HT-29 (cell line): ENCODE results near the gene RAMP1. TPM values are rescaled to one million over a fixed set of nuclear protein-coding genes. Genes with fewer than 3 reads are reported as not detected.

Experiments
- DNase-seq: peaks from one replicate; pipeline ENCODE4 v3.0.0-alpha.2; 2015; ENCODE audit warnings: low spot score
- total RNA-seq: library from RNA; depleted of rRNA; stranded (reverse); fragments of >200 nt; shearing (Covaris generic); gene quantifications from 2 replicates; pipeline ENCODE4 v1.2.3, GENCODE V29; 2014

Gene RAMP1
- total RNA-seq, 1 experiment from 2014 or later, result 56.0 TPM

DNA sequence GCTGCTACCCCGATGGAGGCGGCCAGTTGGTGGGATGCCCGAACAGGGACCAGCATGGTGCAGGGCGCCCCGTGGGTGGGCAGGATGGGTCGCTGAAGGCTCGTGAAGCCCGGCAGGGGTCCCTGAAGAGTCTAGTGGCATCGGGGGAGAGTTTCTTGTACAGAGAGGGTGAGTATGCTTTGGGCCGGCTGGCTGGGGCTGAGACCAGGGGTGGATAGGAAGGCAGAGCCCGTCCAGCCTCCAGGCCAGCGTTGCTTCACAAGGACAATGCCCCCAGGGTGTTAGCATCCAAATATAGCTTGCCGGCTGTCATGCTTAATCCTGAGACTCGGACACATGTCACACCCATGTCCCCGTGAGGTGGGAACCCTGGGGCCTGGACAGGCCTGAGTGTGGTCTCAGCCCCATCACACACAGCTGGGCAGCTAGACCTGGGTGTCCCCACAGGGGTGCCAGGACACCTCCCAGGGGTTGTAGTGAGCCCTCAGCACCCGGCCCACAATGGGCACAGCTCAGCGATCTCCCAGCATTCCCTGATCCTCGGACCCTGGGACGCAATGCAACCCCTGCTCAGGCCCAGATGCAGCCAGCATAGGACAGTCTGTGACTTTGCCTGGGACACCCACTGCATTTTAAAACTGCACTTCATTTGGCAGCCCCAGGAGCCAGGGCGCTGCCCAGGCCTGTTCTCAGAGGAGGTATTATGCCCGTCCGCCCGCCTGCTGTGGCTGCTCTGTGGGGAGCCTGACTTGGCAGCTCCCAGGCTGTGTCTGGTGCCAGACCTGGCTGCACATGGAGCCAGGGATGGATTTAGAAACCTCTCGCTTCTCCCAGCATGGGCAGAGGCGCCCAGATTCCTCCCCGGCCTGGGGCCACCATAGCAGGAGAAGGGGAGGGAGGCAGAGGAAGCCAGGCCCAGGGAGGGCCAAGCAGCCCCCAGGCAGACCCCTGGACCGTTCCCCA is 36.4 kb downstream of the RAMP1 start:
- DNase-seq, result no peak

DNA sequence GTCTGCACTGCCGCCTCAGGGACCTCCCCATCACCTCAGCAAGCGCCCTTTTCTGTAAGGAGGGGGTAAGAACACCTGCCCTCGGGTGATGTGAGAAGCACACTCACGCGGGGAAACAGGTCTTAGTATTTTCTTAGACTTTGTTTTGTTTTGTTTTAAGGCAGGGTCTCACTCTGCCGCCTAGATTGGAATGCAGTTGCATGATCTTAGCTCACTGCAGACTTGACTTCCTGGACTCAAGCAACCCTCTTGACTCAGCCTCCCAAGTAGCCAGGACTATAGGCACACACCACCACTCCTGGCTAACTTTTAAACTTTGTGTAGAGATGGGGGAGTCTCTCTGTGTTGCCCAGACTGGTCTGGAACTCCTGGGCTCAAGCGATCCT is 37.1 kb downstream of the RAMP1 start:
- no peak for DNase-seq

DNA sequence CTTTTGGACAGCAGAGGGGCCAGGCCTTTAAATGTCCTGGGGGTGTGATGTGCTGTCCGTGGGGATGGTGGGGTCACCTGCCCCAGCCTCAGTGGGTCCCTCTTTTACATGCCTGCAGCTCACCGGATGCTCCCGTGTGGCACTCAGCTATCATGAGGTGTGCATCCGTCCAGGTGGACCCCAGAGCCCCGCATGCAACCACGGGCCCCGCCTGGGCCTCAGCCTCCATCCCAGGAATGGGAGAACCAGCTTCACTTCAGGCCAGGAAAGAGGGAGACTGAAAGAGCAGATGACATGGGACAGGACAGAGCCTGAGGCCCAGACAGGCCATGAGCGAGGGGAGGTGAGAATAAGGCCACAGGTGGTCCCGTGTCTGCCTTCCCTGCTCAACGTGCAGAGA is 37.5 kb downstream of the RAMP1 start:
- no peak for DNase-seq

DNA sequence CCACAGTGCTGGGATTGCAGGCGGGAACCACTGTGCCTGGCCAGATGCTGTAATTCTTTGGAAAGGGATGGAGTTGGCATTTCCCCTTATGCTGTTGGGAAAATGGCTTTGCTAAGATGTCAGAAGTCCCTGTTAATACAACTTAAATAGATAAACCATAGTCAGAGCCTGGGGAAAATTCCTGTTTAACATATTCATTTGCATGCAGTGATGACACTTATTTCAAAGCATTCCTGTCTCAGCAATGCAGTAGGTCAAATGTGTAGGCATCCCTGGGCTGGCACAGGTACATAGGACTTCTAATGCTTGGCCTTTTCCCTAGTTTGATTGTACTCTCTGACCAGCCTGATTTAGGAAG is 38.6 kb downstream of the RAMP1 start:
- DNase-seq, result no peak

DNA sequence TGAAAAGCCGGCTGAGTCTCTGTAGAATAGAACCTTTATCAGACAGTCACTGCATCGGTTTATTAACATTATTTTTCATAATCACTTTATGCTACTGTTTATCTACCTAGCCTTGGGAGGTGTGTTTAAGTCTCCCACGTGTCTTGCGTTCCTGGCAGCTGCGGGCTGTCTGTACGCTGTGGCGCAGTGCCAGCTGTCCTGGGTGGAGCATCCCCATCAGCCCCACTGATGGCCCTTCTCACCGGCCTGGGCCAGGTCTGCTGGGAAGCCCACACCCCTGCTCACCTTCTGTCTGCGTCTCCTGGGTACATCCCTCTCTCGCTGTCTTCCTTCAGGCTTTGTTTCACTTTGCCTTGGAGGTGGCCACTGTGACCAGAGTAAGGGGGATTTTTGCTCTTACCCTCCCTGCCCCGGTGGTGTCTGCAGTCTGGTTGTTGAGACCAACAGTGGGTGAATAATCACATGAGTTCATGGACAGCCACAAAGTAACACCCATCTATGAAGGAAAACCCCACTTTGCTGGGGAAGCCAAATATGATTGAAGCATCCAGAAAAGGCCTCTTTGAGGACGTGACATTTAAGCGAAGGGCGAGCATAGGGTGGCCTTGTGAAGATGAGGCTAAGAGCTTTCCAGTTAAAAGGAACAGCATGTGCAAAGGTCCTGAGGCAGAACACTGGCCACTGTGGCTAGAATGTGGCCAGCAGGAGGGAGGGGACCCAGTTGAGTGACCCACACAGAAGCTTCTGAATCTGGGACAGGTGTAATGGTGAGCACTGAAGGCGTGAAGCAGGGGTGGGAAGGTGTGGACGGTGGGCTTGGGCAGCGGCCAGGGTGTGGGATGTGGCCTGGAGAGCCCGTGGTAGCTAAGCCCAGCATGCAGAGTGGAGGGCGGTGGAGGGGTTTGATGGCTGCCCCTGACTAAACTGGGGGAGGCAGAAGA is 41.7 kb downstream of the RAMP1 start:
- DNase-seq, result peak; percentile 7

DNA sequence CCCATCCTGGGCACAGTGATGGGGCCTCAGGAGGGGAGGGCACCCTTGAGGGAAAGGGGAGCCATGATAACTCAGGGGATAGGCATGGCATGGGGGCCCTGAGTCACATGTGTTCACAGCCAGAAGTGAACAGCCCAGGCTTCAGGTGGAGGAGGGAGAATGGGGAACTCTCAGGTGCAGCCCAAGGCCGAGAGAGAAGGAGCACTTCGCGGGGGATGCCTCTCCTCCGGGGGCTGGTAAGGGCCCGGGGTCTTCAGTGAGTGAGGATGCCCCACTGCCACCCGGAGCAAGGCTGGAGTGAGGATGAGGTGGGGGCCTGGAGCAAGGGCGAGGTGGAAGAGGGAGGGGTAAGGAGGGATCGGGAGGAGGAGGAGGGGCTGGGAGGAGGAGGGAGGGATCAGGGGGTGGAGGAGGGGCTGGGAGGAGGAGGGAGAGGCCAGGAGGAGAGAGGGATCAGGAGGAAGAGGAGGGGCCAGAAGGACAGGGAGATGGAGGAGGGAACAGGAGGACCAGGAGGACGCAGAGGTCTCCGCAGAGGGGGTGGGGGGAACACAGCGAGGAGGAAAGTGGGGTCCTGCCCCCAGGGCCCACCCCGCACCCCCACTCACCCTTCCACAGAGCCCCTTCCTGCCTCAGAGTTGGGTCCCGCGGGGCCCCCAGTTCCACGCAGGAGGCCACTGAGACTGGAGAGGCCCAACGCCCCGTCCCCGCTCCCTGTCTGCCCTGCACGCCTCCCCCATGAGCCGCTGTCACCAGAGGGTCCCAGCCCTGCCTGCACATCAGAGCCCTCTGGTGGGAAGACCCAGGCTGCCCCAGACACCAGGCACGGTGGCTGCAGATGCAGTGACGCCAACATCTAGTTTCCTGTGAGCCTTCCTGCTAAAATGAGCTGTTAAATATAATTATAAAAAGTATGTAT is 42.8 kb downstream of the RAMP1 start:
- DNase-seq, result no peak

DNA sequence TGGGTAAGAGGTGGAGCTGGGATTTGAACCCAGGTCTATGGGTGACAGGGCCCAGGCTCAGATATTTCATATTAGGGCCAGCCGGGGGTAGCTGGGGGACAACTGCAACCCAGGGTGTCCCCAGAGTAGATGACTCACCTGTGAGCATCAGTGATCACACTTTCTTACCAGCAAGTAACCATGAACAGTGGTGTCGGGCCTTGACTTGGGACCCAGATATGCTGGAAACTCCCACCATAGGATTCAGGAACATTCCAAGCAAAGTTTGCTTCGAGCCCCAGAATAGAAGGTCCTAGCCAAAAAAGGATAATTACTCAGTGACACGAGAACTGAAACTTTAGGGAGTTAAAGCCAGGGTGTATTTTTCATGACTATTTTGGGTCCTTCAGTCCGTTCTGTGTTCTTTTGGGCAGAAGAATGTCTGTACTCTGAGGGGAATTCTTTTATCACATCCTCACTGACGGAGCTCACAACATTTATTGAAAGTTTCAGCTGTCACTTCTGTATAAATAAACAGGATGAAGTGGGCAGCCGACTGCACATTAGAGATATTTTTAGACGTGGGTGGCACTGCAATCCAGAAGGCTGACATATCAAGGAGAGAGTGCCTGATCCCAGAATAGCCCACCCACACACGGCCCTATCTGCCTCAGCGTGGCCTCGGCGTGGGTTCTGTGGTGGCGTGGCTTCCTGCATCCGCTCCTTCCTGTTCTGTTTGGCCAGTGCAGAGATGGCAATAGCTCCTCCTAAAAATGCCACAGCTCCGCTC is 45.6 kb downstream of the RAMP1 start:
- DNase-seq, result no peak

DNA sequence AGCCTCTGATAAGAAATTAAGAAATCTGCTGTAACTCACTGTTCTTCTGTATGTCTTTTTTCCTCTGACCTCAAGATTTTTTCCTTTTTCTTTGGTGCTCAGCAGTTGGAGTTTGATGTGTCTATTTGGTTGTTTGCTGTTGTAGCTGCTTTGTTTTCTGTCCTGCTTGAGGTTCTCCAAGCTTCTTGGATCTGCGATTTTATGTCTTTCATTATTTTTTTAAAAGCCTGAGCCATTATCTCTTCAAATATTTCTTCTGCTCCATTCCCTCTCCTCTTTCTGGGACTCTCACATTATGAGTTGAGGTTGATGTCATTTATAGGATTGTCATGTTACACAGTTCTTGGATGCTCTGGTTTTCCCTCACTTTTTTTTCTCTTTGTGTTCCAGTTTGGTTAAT is 47.7 kb downstream of the RAMP1 start:
- DNase-seq, result no peak

DNA sequence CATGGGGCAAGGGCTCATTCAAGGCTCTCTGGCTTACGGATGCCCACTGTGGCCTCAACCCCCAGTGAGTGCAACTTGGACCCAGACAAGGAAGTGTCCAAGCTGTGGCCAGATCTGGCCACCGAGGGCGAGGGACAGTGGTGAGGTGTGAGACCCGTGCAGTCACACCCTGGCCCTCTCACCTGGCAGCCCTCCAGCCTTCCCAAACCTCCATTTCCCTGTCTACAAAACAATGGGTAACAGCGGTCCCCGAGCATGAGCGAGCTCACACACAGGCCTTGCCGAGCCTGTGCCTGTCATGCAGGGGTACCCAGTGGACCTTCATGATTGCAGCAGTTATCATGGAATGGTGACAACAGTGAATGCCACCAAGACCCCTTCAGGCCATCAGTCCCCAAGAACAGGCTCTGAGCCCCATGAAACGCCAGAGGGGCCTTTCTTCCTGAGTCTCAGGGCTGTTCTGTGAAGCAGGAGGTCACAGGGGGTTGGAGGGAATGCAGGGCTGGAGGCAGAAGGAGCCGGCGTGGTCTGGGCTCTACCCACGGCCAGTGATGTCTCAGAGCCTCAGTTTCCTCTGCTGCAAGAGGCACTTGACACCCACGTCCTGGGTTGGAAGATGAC is 49.8 kb downstream of the RAMP1 start:
- DNase-seq, result no peak

DNA sequence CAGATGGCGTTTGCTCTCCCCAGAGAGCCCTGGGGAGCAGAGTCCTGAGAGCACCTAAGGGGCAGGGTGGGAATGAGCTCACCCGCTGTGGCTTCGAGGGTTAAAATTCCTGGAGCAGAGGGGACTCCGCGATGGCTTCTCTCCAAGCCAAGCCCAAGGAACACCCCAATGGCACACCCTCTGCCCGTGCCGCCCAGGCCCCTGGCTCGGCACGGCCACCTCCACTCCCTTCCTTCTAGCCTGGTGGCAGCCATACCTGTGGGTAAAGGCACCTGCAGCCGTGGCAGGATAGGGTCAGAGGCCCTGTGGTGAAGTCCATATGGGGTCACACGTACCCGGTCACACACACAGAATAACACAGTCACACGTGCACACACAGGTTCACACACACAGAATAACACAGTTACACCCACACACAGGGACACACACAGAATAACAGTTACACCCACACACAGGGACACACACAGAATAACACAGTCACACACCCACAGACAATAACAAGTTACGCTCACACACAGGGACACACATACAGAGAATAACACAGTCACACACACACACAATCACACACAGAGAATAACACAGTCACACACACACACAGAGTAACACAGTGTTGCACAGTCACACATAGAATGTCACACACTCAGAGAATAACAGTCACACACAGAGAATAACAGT is 50.5 kb downstream of the RAMP1 start:
- DNase-seq, result no peak

DNA sequence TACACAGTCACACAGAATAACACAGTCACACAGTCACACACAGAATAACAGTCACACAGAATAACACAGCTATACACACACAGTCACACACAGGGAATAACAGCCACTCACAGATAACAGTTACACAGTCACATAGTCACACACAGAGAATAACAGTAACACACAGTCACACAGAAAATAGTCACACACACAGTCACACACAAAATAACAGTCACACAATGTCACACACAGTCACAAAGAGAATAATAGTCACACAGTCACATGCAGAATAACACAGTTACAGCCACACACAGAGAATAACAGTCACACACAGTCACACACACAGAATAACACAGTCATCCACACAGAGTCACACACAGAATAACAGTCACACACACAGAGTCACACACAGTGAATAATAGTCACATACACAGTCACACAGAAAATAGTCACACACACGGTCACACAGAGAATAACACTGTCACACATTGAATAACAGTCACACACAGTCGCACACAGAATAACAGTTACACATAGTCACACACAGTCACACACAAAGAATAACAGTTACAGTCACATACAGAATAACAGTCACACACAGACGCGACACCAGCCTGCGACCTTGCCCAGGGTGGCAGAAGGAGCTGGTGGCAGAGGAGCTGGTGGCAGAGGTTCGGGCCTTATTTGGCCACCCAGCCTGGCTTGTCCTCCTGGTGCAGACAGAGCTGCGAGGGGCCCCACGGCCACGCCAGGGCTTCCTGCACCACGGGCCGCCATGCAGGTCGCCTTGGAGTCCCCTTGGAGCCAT is 51.3 kb downstream of the RAMP1 start:
- DNase-seq, result no peak

DNA sequence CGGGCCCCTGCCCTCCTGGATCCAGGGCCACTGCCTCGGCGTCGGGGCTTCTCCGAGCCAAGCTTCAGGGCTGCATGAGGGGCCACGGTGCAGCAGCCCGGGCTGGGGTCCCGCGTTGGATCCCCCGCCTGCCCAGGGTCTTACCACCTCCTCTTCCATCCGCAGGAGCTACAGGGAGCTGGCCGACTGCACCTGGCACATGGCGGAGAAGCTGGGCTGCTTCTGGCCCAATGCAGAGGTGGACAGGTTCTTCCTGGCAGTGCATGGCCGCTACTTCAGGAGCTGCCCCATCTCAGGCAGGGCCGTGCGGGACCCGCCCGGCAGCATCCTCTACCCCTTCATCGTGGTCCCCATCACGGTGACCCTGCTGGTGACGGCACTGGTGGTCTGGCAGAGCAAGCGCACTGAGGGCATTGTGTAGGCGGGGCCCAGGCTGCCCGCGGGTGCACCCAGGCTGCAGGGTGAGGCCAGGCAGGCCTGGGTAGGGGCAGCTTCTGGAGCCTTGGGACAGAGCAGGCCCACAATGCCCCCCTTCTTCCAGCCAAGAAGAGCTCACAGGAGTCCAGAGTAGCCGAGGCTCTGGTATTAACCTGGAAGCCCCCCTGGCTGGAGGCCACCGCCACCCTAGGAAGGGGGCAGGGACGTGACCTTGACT is 52.1 kb downstream of the RAMP1 start:
- DNase-seq, result no peak

DNA sequence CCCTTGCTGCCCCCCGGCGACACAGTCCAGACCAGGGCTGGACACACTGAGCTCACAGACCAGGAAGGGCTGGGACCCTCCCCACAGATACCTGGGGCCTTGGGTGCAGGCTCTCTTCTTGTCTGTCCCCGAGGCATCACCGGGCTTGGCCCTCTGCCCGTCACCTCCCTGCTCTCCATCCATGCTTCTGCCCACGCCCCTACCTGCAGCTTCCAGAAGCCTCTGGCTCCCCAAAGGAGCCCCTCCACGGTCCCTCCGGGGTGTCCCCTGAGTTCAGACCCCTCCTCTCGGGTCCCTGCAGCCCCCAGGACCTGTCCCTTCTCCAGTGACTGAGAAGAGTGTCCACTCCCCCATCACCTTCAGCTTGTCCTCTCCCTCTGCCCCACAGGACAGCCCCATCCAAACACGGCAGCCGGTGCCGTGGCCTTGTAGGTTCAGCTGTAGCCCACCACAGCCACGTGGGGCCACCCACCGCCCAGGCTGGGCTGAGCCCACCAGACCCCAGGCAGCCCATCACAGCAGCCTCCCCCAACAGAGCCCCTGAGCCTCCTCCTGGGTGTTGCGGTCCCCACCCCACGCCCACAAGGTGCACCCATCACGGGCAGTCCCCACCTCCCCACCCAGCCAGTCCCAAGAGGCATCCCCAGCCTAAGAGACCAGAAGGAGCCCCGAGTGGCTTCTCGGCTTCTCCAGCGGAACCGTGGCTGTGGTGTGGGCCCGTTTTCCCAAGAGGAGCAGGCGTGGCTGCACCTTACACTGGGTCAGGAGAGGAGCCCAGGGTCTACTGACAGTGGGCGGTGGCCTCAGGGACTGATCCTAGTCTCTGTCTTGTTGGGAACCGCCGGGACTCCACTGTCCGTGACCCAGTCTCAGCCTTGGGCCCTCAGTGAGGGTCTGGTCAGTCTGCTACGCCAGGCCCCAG is 53.1 kb downstream of the RAMP1 start:
- no peak for DNase-seq

DNA sequence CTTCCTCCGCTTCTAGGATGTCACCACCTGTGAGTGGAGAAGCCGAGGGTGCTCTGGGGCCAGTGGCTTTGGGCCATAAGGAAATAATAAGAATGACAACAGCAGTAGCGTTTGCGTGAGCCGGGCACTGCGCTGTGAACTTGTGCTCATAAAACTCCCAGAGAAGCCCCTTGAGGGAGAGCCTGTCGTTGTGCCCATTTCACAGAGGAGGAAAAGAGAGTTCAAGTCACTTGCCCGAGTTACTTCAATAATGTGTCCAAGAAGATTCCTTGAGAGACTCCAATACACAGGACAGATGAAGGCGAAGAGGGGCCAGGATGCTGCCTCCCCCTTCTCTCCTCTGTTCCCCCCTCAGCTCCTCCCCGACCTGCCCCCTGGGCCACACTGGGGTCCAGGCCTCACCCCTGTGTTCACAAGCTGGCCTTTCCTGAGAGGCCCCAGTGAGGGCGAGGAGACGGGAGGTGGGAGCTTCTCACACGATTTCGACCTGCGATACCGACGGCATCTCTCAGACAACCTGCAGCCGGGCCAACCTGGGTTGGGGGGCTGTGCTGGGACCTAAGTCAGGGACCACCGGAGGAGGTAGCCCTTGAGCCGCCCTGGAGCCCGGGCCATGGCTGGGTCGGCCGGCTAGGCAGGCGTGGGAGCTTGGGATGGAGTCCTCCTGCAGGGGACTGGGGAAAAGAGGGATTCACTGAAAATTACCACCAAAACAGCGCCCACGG is 53.9 kb downstream of the RAMP1 start:
- no peak for DNase-seq

DNA sequence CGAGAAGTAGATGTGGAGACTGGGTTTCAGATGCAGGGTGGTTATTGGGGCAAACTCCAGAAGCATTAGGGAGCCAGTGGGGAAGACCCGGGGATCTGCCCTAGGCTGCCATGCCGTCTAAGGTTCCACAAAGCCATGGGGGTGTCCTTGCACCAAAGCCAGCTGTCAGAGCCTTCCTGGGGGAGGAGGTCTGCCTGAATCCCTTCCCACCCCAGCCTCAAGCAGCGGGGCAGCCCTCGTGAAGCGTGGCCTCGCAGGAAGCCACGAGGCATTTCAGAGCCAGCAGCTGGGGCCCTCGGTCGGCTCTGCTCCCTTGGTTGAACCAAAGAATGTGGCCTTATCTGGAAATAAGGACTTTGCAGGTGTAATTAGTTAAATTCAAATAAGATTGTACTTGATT is 56.2 kb downstream of the RAMP1 start:
- no peak for DNase-seq

DNA sequence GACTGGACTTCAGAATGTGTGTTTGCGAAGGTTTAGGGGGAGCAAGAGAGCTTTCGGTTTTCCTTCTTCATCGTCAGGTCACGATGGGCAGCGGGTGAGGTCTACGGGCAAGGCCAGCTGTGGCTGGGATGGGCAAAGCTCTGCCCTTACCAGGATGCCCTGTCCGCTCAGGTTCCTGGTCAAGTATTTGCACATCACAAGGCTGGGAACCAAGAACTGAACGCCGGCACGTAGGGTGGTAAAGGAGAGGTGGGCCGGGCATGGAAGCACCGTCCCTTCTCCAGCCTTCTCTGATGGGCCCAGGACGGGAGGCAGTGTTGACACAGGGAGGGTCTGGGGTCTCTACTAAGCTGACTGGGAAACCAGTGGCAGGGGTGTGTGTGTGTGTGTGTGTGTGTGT is 56.9 kb downstream of the RAMP1 start:
- DNase-seq, result no peak
